C1 segment of cervical spinal cord (tissue), 14 donors: ENCODE results near the gene DFFA.
"Not testable (repeated sequence)": the region's sequence is repeated elsewhere in the genome, so short reads cannot be mapped to it uniquely, and the experiment has no call there.

Source experiments
- DNase-seq, 14 donors: peaks; one replicate each; lab custom pipeline; 2025; lab: John Stamatoyannopoulos, UW

The DFFA gene

GRCh38 chr1:10467078-10467477 is 5.3 kb downstream of the DFFA start:
- no peak for DNase-seq

GRCh38 chr1:10459184-10459583 is 13.1 kb downstream of the DFFA start:
- DNase-seq = no peak

- DNase-seq = no peak
Measured at GRCh38 chr1:10457875-10458274, 14.5 kb downstream of the DFFA start.

GRCh38 chr1:10457462-10457861 is 14.9 kb downstream of the DFFA start:
- not testable (repeated sequence) for DNase-seq

GRCh38 chr1:10456661-10457060 is 15.7 kb downstream of the DFFA start:
- no peak for DNase-seq

- no peak for DNase-seq
Measured at GRCh38 chr1:10456048-10456447, 16.3 kb downstream of the DFFA start.

GRCh38 chr1:10451287-10451686 is 21.0 kb downstream of the DFFA start:
- DNase-seq = no peak

- DNase-seq = no peak
Measured at GRCh38 chr1:10450836-10451235, 21.5 kb downstream of the DFFA start.

- no peak for DNase-seq
Measured at GRCh38 chr1:10450156-10450814, 22.0 kb downstream of the DFFA start.

GRCh38 chr1:10449751-10450150 is 22.6 kb downstream of the DFFA start, which contains the start of gene CORT:
Gene CORT, plus strand, starts transcription at chr1:10450031. Its CDS starts 193 bp downstream, at chr1:10450224.
- no peak for DNase-seq

- no peak for DNase-seq
Measured at GRCh38 chr1:10446790-10447422, 25.4 kb downstream of the DFFA start.

- DNase-seq = no peak
Measured at GRCh38 chr1:10444795-10445397, 27.4 kb downstream of the DFFA start.

GRCh38 chr1:10444248-10444647 is 28.1 kb downstream of the DFFA start:
- DNase-seq = no peak

GRCh38 chr1:10440794-10441193 is 31.5 kb downstream of the DFFA start:
- DNase-seq = no peak

GRCh38 chr1:10440305-10440704 is 32.0 kb downstream of the DFFA start:
- no peak for DNase-seq

GRCh38 chr1:10438677-10439163 is 33.6 kb downstream of the DFFA start:
- DNase-seq = no peak

- no peak for DNase-seq
Measured at GRCh38 chr1:10437052-10437451, 35.3 kb downstream of the DFFA start.

- DNase-seq = no peak
Measured at GRCh38 chr1:10434590-10434989, 37.7 kb downstream of the DFFA start.

- no peak for DNase-seq
Measured at GRCh38 chr1:10433790-10434189, 38.5 kb downstream of the DFFA start.

GRCh38 chr1:10432910-10433700 is 39.2 kb downstream of the DFFA start:
- DNase-seq = no peak

GRCh38 chr1:10431070-10431730 is 41.1 kb downstream of the DFFA start:
- no peak for DNase-seq
